Tibial artery (tissue), 4 donors: Measurements from ENCODE around the gene ANGPTL2.

ENCODE experiments used
- DNase-seq, 2 donors: peaks; one replicate each; pipeline ENCODE4 v3.0.0-alpha.2; 2019
- H3K27ac ChIP-seq, 2 donors: fragments of 200-600 bp; sonication (generic) in 1 of 2; 1 replicate in 1 of 2; 2 replicates in 1 of 2; pipeline ENCODE4 v1.5.1; 2018 to 2019; ENCODE audit warnings: mild to moderate bottlenecking in 1 of 2
- H3K27me3 ChIP-seq, 2 donors: fragments of 200-600 bp; sonication (generic) in 1 of 2; one replicate each; pipeline versions ENCODE4 v1.5.1 to v1.6.0; 2016 to 2019
- H3K36me3 ChIP-seq, 3 donors: fragments of 200-600 bp; sonication (generic) in 2 of 3; one replicate each; pipeline ENCODE4 v1.5.1; 2016 to 2019; ENCODE audit warnings: mild to moderate bottlenecking in 2 of 3
- H3K4me1 ChIP-seq, 4 donors: fragments of 200-600 bp; sonication (generic) in 2 of 4; 1 replicate in 3 of 4; 2 replicates in 1 of 4; pipeline ENCODE4 v1.5.1; 2016 to 2019
- H3K4me3 ChIP-seq, 2 donors: fragments of 200-600 bp; sonication (generic) in 1 of 2; 1 replicate in 1 of 2; 2 replicates in 1 of 2; pipeline ENCODE4 v1.5.1; 2018 to 2019; ENCODE audit warnings: mild to moderate bottlenecking in 2 of 2
- H3K9me3 ChIP-seq, 3 donors: fragments of 200-600 bp; sonication (generic) in 1 of 3; one replicate each; pipeline ENCODE4 v1.5.1; 2016 to 2019
- intact Hi-C: fragments of 100-400 bp; cut with DNase I; formaldehyde crosslinking; loops from one replicate; pipeline ENCODE4 v1.15.0; 2023; ENCODE audit warnings: low total_unique reads
- TF ChIP-seq, protein P1 (sequence below), 2 experiments: fragments of 200-600 bp in 1 of 2; fragments of 450-650 bp in 1 of 2; IDR thresholded peaks; one replicate each; pipeline ENCODE4 v1.5.1; 2017 to 2019; ENCODE audit warnings: antibody characterized with exemption in 2 of 2, mild to moderate bottlenecking in 1 of 2, moderate library complexity in 1 of 2

Gene ANGPTL2

DNA sequence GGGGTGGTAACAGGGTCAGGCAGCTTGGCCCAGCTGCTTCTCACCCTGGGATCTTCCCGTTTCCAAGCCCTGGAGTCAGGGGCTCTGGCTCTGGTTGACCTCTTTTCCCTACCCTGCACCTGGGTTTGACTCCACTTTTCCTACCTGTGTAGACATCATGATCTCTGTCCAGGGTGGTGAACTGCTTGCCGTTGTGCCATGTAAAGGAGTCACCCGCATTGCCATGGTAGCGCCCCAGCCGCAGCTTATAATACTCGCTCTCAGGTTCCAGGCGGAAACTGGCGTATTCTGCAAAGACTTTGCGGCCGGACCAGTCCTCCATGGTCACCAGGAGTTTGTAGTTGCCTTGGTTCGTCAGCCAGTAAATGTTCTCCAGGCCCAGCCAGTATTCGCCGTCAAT is 30.9 kb downstream of the ANGPTL2 start:
- peaks cover 0 to 10% (median 4%) of the 10 kb centered on the region in 4 donors for H3K4me1 ChIP-seq
- intact Hi-C loops: no loop called here
- no peaks in the 10 kb centered on the region for H3K9me3 ChIP-seq
- H3K36me3 ChIP-seq: peaks cover 21 to 81% (median 63%) of the 10 kb centered on the region in 3 donors
- H3K4me3 ChIP-seq: no peak overlapping the region
- DNase-seq: no peak
- TF ChIP-seq, protein P1, sequence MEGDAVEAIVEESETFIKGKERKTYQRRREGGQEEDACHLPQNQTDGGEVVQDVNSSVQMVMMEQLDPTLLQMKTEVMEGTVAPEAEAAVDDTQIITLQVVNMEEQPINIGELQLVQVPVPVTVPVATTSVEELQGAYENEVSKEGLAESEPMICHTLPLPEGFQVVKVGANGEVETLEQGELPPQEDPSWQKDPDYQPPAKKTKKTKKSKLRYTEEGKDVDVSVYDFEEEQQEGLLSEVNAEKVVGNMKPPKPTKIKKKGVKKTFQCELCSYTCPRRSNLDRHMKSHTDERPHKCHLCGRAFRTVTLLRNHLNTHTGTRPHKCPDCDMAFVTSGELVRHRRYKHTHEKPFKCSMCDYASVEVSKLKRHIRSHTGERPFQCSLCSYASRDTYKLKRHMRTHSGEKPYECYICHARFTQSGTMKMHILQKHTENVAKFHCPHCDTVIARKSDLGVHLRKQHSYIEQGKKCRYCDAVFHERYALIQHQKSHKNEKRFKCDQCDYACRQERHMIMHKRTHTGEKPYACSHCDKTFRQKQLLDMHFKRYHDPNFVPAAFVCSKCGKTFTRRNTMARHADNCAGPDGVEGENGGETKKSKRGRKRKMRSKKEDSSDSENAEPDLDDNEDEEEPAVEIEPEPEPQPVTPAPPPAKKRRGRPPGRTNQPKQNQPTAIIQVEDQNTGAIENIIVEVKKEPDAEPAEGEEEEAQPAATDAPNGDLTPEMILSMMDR (IDR thresholded peaks at IDR 0.05): no peak
- no peaks in the 10 kb centered on the region for H3K27me3 ChIP-seq
- no peak overlapping the region for H3K27ac ChIP-seq

- Histone ChIP-seq H3K27me3 (no peaks in the 10 kb centered on the region), H3K4me3 (no peak overlapping the region), H3K4me1 (peaks cover 0 to 10% (median 4%) of the 10 kb centered on the region in 4 donors), H3K27ac (peak overlapping the region; percentile 49 to 55), H3K9me3 (no peaks in the 10 kb centered on the region), H3K36me3 (peaks cover 21 to 75% (median 63%) of the 10 kb centered on the region in 3 donors)
- intact Hi-C loops: no loop called here
- TF ChIP-seq, protein P1 (IDR thresholded peaks at IDR 0.05): no peak
- DNase-seq: no peak
Measured at GRCh38 chr9:127090341-127090985, 32.0 kb downstream of the ANGPTL2 start.

GRCh38 chr9:127089631-127090081 is 32.8 kb downstream of the ANGPTL2 start:
- peak overlapping the region; percentile 49 to 55 for H3K27ac ChIP-seq
- H3K36me3 ChIP-seq: peaks cover 21 to 75% (median 63%) of the 10 kb centered on the region in 3 donors
- TF ChIP-seq, protein P1 (IDR thresholded peaks at IDR 0.05): no peak
- H3K4me1 ChIP-seq: peaks cover 0 to 10% (median 4%) of the 10 kb centered on the region in 4 donors
- H3K9me3 ChIP-seq: no peaks in the 10 kb centered on the region
- no peaks in the 10 kb centered on the region for H3K27me3 ChIP-seq
- DNase-seq: no peak
- intact Hi-C loops: no loop called here
- no peak overlapping the region for H3K4me3 ChIP-seq

GRCh38 chr9:127088724-127089615 is 33.5 kb downstream of the ANGPTL2 start:
- Histone ChIP-seq H3K4me3 (no peak overlapping the region), H3K36me3 (peaks cover 21 to 75% (median 63%) of the 10 kb centered on the region in 3 donors), H3K9me3 (no peaks in the 10 kb centered on the region), H3K27me3 (no peaks in the 10 kb centered on the region), H3K4me1 (peaks cover 0 to 10% (median 4%) of the 10 kb centered on the region in 4 donors), H3K27ac (peak overlapping the region in 1 of 2 donors; percentile 55)
- TF ChIP-seq, protein P1 (IDR thresholded peaks at IDR 0.05): no peak
- no peak for DNase-seq
- intact Hi-C loops: no loop called here

DNA sequence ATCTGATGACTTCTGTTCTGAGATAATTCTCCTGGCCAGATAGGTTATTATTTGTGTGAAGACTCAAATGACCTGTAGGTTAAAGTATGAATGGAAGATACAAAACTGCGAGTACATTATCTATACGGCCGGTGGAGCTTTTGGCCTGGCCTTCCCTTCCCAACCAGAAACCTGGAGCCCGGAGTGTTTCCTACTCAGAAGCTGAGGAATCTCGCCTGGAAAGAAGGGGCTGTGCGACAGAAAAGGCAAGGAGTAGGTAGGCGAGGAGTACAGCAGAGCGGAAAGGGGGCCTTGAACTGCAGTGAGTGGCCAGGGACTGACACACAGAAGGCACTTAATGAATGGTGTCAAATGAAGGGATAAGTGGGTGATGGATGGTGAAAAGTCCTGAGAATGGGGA is 34.6 kb downstream of the ANGPTL2 start:
- Histone ChIP-seq H3K9me3 (no peaks in the 10 kb centered on the region), H3K4me1 (peaks cover 0 to 10% (median 4%) of the 10 kb centered on the region in 4 donors), H3K4me3 (no peak overlapping the region), H3K27ac (no peak overlapping the region), H3K27me3 (no peaks in the 10 kb centered on the region), H3K36me3 (peaks cover 16 to 63% (median 57%) of the 10 kb centered on the region in 3 donors)
- intact Hi-C loops: no loop called here
- DNase-seq: no peak
- TF ChIP-seq, protein P1 (IDR thresholded peaks at IDR 0.05): no peak
